ENCODE data around the gene DCC. TPM values are rescaled to one million over a fixed set of nuclear protein-coding genes. Genes with fewer than 3 reads are reported as not detected.

Gene DCC
- polyA plus RNA-seq, 1 of the 3 experiments (the other 2 are of a cell fraction), result 0.20 TPM

DNA sequence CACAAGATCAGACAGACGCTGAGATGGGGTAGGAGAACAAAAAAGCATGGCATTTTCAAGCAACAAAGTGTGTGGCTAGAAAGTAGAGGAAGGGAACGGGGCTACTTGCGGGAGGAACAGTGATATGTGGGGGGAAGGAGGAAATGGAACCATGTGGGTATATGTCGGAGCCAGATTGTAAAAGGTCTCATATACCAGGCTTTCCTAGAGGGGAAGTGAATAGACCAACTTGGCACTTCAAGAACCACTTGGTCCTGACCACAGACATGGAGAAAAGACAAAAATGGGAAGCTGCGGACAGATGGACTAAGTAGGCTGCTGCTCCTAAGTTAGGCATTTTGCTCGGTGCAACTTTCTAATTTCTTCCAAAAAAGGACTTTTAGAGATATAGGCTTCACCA, 196.0 kb downstream of the DCC start (continued):
- TF ChIP-seq, protein P1, sequence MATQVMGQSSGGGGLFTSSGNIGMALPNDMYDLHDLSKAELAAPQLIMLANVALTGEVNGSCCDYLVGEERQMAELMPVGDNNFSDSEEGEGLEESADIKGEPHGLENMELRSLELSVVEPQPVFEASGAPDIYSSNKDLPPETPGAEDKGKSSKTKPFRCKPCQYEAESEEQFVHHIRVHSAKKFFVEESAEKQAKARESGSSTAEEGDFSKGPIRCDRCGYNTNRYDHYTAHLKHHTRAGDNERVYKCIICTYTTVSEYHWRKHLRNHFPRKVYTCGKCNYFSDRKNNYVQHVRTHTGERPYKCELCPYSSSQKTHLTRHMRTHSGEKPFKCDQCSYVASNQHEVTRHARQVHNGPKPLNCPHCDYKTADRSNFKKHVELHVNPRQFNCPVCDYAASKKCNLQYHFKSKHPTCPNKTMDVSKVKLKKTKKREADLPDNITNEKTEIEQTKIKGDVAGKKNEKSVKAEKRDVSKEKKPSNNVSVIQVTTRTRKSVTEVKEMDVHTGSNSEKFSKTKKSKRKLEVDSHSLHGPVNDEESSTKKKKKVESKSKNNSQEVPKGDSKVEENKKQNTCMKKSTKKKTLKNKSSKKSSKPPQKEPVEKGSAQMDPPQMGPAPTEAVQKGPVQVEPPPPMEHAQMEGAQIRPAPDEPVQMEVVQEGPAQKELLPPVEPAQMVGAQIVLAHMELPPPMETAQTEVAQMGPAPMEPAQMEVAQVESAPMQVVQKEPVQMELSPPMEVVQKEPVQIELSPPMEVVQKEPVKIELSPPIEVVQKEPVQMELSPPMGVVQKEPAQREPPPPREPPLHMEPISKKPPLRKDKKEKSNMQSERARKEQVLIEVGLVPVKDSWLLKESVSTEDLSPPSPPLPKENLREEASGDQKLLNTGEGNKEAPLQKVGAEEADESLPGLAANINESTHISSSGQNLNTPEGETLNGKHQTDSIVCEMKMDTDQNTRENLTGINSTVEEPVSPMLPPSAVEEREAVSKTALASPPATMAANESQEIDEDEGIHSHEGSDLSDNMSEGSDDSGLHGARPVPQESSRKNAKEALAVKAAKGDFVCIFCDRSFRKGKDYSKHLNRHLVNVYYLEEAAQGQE (IDR thresholded peaks at IDR 0.05; ENCODE audit: low read depth, low read length), result no peak
- TF ChIP-seq RFX5 (IDR thresholded peaks at IDR 0.05; ENCODE audit: low read length), result no peak

- POLR2A ChIA-PET, result no interaction called here
Observed at GRCh38 chr18:52537261-52537660, 197.3 kb downstream of the DCC start.

DNA sequence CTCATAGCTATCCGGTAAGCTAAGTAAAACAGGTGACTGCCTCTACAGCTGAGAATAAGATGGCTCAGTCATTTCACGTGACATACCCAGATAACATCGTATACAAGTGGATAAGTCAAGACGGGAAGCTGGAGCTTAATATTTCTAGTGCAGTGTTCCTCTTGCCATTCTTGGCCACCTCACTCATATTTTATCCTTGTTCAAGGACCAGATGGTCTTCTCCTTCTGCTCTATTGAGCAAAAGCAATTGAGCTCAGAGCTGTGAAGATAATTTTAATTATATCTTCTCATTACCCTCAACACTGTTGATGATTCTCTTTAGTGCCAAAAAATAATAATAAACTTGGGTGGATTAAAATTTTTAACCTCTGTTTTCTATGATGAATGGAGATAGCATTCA, 201.1 kb downstream of the DCC start:
- no peak overlapping the region for H3K27ac ChIP-seq (ENCODE audit: low read depth in 2 of 2, low read length in 1 of 2)
- H3K9me2 ChIP-seq, result no peaks in the 10 kb centered on the region
- no peaks in the 10 kb centered on the region; a peak in 2 of 4 replicates for H3K4me1 ChIP-seq (ENCODE audit: control insufficient read depth in 1 of 2, insufficient read depth in 2 of 2, low read depth in 1 of 2, low read length in 1 of 2)
- CTCF ChIA-PET, result interaction anchor here (1.1 kb wide), 1 partner anchor 11 kb away, joined by 3 read pairs; no protein-coding TSS in a partner anchor
- H3K9ac ChIP-seq, result no peak overlapping the region
- TF ChIP-seq FOXJ3 (CRISPR knock-in tag; IDR thresholded peaks at IDR 0.05) (no peak), FOXM1 (IDR thresholded peaks at IDR 0.05; ENCODE audit: low read depth) (no peak), JUND (IDR thresholded peaks at IDR 0.05) (no peak), EZH2phosphoT487 (IDR thresholded peaks at IDR 0.05; ENCODE audit: borderline replicate concordance, low read depth) (no peak), NRF1 (IDR thresholded peaks at IDR 0.05; ENCODE audit: low read depth, low read length) (no peak), RFX5 (IDR thresholded peaks at IDR 0.05; ENCODE audit: low read length) (no peak), MEF2A (IDR thresholded peaks at IDR 0.05; ENCODE audit: borderline replicate concordance, low read depth) (no peak), TEAD4 (IDR thresholded peaks at IDR 0.05; ENCODE audit: borderline replicate concordance, insufficient read depth) (no peak), EP300 (IDR thresholded peaks at IDR 0.05; ENCODE audit: borderline replicate concordance in 1 of 2, low read depth in 1 of 2, low read length in 1 of 2) (no peak)
- TF ChIP-seq, protein P2, sequence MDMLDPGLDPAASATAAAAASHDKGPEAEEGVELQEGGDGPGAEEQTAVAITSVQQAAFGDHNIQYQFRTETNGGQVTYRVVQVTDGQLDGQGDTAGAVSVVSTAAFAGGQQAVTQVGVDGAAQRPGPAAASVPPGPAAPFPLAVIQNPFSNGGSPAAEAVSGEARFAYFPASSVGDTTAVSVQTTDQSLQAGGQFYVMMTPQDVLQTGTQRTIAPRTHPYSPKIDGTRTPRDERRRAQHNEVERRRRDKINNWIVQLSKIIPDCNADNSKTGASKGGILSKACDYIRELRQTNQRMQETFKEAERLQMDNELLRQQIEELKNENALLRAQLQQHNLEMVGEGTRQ (IDR thresholded peaks at IDR 0.05; ENCODE audit: borderline replicate concordance, low read depth, low read length), result no peak
- no peaks in the 10 kb centered on the region for H3K36me3 ChIP-seq (replicated peaks in 1 of 2; ENCODE audit: control insufficient read depth in 1 of 2, insufficient read depth in 2 of 2, low read length in 1 of 2)
- no peak overlapping the region for H3K4me3 ChIP-seq (ENCODE audit: low read depth in 2 of 2, low read length in 1 of 2)
- H3F3A ChIP-seq (replicated peaks; ENCODE audit: insufficient read depth), result no peaks in the 10 kb centered on the region
- H3K9me3 ChIP-seq, result no peaks in the 10 kb centered on the region
- H3K4me2 ChIP-seq, result no peak overlapping the region
- no peaks in the 10 kb centered on the region for H4K20me1 ChIP-seq (ENCODE audit: insufficient read depth)
- 47% methylated on average over 4 of the region's 4 CpGs for WGBS (ENCODE audit: low lambda C conversion rate)
- H3K79me2 ChIP-seq (ENCODE audit: insufficient read depth), result no peaks in the 10 kb centered on the region
- H3K27me3 ChIP-seq (ENCODE audit: insufficient read depth), result no peaks in the 10 kb centered on the region
- DNase-seq, result no peak
- H2AFZ ChIP-seq (ENCODE audit: low read depth), result no peak overlapping the region
- POLR2A ChIA-PET, result no interaction called here

More at GRCh38 chr18:52537261-52537660, 197.3 kb downstream of the DCC start:
- H2AFZ ChIP-seq (ENCODE audit: low read depth), result no peak overlapping the region
- no peak overlapping the region for H3K9ac ChIP-seq
- no peaks in the 10 kb centered on the region for H3K79me2 ChIP-seq (ENCODE audit: insufficient read depth)
- CTCF ChIA-PET, result interaction anchor here (0.6 to 1.2 kb wide), 2 partner anchors 17 to 239 kb away, joined by 3 read pairs; no protein-coding TSS in a partner anchor
- no peaks in the 10 kb centered on the region for H3F3A ChIP-seq (replicated peaks; ENCODE audit: insufficient read depth)
- no peaks in the 10 kb centered on the region for H3K9me3 ChIP-seq
- no peak overlapping the region for H3K4me3 ChIP-seq (ENCODE audit: low read depth in 2 of 2, low read length in 1 of 2)
- H3K36me3 ChIP-seq (replicated peaks in 1 of 2; ENCODE audit: control insufficient read depth in 1 of 2, insufficient read depth in 2 of 2, low read length in 1 of 2), result no peaks in the 10 kb centered on the region
- no peak overlapping the region for H3K4me2 ChIP-seq
- no peaks in the 10 kb centered on the region; a peak in 2 of 4 replicates for H3K4me1 ChIP-seq (ENCODE audit: control insufficient read depth in 1 of 2, insufficient read depth in 2 of 2, low read depth in 1 of 2, low read length in 1 of 2)
- no peak overlapping the region for H3K27ac ChIP-seq (ENCODE audit: low read depth in 2 of 2, low read length in 1 of 2)
- H3K27me3 ChIP-seq (ENCODE audit: insufficient read depth), result no peaks in the 10 kb centered on the region
- WGBS (ENCODE audit: low lambda C conversion rate), result 30% methylated on average over 1 of the region's 1 CpG
- TF ChIP-seq FOXJ3 (CRISPR knock-in tag; IDR thresholded peaks at IDR 0.05), result no peak
- no peak for TF ChIP-seq MAX (IDR thresholded peaks at IDR 0.05; ENCODE audit: low read depth)
- no peaks in the 10 kb centered on the region for H3K9me2 ChIP-seq
- no peak for DNase-seq
- no peaks in the 10 kb centered on the region for H4K20me1 ChIP-seq (ENCODE audit: insufficient read depth)
